ENCODE data around the gene KCNJ5.
"Not testable (repeated sequence)": the region's sequence is repeated elsewhere in the genome, so short reads cannot be mapped to it uniquely, and the experiment has no call there.

KCNJ5 gene

GRCh38 chr11:128913806-128914205, 22.6 kb downstream of the KCNJ5 start:
- DNase-seq (ENCODE audit: low read depth in 2 of 2): no peak

GRCh38 chr11:128914216-128915148, 23.3 kb downstream of the KCNJ5 start:
- no peak for DNase-seq (ENCODE audit: low read depth in 2 of 2)

DNA sequence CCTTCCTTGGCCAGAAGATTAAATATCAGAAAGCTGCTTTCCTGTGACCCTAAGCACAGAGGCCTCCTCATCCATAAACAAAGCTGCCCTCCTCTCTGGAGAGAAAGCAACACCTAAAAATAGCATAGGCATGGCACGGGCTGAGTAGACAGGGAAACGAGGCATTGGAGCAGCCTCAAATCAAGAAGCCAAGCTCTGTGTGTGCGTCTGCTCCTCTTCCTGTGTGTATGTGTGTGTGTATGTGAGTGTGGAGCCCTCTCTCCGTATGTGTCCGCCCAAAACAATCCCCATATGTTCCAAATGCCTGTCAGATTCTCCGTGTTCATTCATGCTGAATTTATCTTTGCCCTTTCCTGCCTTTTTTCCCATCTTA, 24.0 kb downstream of the KCNJ5 start:
- DNase-seq (ENCODE audit: low read depth in 2 of 2): no peak

DNA sequence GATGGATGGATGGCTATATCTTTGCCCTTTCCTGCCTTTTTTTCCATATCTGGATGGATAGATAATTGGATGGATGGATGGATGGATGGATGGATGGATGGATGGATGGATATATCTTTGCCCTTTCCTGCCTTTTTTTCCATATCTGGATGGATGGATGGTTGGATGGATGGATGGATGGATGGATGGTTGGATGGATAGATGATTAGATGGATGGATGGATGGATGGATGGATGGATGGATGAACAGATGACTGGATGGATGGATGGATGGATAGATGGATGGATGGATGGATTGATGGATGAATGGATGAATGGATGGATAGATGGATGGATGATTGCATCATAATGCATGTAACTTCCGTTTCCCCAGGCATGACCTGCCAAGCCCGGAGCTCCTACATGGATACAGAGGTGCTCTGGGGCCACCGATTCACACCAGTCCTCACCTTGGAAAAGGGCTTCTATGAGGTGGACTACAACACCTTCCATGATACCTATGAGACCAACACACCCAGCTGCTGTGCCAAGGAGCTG, 24.9 kb downstream of the KCNJ5 start:
- DNase-seq (ENCODE audit: low read depth in 2 of 2): no peak

- DNase-seq (ENCODE audit: low read depth in 2 of 2): no peak
Measured at GRCh38 chr11:128916681-128917080, 25.5 kb downstream of the KCNJ5 start.

DNA sequence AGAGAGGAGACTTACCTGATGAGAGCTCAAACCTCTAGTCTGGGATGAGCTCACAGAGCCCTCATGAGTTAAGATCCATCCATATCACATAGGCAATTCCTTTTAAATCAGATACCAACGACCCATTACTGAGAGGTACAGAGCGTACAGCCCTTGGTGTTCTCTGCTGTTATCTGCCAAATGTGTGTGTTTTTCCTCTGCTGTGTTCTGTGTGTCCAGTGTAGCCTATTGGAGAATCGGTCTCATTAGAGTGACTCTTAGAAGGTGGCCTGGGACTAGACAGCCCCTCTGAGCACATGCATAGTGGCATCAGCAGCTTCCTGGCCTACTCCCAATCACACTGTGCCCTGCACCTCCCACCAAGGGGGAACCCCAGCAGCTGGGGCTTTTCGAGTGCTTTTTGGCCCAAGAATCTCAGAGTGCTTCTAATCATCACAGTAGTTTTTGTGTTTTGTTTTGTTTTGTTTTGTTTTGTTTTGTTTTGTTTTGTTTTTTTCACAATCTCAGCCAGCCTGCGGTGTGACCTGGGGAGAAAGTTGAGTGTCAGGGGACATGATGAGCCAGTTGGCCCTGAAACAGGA, 26.1 kb downstream of the KCNJ5 start:
- DNase-seq (ENCODE audit: low read depth in 2 of 2): no peak

- DNase-seq (ENCODE audit: low read depth in 2 of 2): no peak
Measured at GRCh38 chr11:128919216-128919615, 28.1 kb downstream of the KCNJ5 start.

DNA sequence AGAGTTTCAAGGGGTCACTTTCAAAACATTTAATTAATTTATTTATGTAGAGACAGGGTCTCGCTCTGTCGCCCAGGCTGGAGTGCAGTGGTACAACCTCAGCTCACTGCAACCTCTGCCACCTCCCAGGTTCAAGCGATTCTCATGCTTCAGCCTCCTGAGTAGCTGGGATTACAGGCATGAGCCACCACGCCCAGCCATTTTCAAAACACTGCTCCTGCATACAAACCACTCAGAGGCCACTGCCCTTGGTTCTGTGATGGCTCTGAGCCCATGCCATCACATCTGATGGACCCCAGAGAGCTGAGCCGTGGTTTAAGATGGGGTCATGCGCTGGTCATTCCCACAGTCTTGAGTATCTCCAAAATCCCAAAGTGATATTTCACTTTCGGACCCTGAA, 28.5 kb downstream of the KCNJ5 start:
- DNase-seq (ENCODE audit: low read depth in 2 of 2): not testable (repeated sequence)

DNA sequence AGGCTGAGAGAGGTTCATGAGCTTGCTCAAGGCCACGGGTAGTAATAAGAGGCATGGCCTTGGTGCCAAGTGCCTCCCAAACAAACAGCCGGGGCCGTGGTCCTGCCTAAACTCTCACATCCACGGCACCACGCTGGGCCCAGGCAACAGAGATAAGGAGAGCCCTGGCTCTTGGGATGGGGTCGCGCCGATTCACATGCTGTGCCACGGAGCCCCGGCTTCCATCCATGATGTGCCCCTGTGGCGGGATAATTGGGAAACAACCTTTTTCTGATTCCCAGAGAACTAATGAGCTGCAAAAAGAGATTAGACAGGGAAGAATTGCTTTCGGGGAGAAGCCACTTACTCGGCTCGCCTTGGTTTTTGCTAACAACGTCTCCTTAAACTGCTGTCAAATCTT, 29.5 kb downstream of the KCNJ5 start:
- DNase-seq (ENCODE audit: low read depth in 2 of 2): no peak

GRCh38 chr11:128921793-128922192, 30.6 kb downstream of the KCNJ5 start:
- DNase-seq (ENCODE audit: low read depth in 2 of 2): no peak

DNA sequence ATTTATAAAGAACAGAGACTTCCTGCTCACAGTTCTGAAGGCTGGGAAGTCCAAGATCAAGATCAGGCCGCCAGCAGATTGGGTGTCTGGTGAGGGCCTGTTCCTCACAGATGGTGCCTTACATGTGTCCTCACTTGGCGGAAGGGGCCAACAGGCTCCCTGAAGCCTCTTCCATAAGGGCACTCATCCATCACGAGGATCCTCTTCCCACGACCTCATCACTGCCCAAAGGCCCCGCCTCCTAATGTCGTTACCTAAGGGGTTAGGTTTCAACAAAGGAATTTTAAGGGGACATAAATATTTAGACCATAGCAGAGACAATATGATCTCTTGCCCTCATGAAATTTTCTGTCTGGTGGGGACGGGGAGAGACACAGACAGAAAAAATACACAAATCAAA, 32.9 kb downstream of the KCNJ5 start:
- DNase-seq (ENCODE audit: low read depth in 2 of 2): no peak

- DNase-seq (ENCODE audit: low read depth in 2 of 2): no peak
Measured at GRCh38 chr11:128924510-128925249, 33.5 kb downstream of the KCNJ5 start.

DNA sequence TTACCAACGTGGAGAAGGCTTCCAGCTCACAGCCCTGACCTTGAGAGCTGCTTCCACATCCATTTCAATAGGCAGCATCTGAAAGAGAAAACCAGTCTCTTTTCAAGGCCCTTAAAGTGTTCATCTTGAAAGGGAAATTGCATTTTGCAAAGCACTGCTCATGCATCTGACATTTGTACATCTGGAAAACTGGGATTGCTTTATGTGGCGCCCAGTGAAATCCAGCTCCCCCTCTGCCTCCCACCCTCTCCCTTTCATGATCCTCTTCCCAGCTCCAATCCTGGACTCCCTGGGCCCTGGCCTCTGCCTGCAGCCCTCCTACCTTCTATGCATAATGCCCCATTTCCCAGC, 34.1 kb downstream of the KCNJ5 start:
- DNase-seq (ENCODE audit: low read depth in 2 of 2): no peak

GRCh38 chr11:128926000-128926399, 34.8 kb downstream of the KCNJ5 start:
- DNase-seq (ENCODE audit: low read depth in 2 of 2): no peak

- no peak for DNase-seq (ENCODE audit: low read depth in 2 of 2)
Measured at GRCh38 chr11:128926437-128927107, 35.4 kb downstream of the KCNJ5 start.

- no peak for DNase-seq (ENCODE audit: low read depth in 2 of 2)
Measured at GRCh38 chr11:128927108-128927461, 35.9 kb downstream of the KCNJ5 start.

DNA sequence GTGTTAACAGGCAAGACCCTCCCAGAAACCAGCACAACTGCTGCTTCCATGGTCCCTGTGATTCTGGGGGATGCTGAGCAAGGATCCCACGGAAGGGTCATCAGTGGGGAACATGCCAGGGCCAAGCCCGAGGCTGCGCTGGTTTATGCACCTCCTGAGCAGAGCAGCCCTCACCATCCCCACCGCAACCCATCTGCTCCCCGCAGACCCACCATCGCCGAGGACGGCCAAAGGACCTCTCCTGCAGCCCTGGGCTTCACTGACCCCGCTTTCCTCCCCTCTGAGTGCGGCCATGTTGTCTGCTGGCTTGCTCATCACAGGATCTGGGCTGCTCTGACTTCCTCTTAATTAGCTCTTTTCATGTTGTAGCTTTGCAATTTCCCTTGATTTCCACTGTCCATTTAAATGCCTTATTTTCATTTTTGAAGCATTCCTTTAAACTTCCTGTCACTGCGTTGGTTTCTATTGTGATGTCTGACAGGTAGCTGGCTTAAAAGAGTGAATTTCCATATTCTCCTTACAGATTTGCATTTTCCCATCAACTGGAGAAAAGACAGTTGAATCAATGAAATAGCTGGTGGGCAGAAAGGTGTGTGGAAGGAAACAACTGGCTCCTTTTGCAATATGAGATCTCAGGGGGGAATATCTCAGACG, 36.7 kb downstream of the KCNJ5 start:
- no peak for DNase-seq (ENCODE audit: low read depth in 2 of 2)

DNA sequence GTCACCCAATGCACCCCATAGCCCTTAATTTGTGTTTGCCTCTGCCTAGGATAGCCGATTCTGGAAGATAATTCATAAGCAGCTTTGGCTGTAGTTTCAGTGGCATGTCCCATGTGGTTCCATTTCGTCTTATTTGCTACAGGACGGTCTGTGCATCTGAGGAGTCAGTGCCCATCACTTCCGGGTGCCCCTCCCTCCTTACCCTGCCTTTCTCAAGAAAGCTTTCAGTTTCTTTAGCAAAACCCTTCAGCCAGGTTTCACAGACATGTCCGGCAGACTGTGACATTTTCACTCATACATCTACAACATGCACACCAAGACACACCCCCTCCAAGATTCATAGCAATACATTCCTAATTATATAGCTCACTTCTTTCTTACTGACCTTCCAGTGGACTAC, 37.2 kb downstream of the KCNJ5 start:
- DNase-seq (ENCODE audit: low read depth in 2 of 2): no peak

GRCh38 chr11:128929468-128929867, 38.3 kb downstream of the KCNJ5 start:
- DNase-seq (ENCODE audit: low read depth in 2 of 2): no peak

GRCh38 chr11:128929991-128930390, 38.8 kb downstream of the KCNJ5 start:
- DNase-seq (ENCODE audit: low read depth in 2 of 2): no peak

DNA sequence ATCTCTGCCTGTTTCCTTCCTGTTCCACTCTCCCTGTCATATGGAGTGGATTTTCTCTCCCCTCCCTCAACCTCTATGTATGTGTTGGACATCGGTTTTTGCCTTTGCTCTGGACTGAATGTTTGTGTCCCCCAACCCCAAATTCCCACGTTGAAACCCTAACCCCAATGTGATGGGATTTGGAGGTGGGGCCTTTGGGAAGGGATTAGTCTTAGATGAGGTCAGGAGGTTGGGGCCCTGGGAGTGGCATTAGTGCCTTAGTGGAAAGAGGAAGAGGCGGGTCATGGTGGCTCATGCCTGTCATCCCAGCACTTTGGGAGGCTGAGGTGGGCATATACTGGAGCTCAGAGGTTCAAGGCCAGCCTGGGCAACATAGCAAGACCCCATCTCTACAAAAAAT, 39.9 kb downstream of the KCNJ5 start:
- no peak for DNase-seq (ENCODE audit: low read depth in 2 of 2)

GRCh38 chr11:128931668-128932067, 40.5 kb downstream of the KCNJ5 start:
- no peak for DNase-seq (ENCODE audit: low read depth in 2 of 2)
